ENCODE measurements around the gene SUN2.

Gene SUN2

DNA sequence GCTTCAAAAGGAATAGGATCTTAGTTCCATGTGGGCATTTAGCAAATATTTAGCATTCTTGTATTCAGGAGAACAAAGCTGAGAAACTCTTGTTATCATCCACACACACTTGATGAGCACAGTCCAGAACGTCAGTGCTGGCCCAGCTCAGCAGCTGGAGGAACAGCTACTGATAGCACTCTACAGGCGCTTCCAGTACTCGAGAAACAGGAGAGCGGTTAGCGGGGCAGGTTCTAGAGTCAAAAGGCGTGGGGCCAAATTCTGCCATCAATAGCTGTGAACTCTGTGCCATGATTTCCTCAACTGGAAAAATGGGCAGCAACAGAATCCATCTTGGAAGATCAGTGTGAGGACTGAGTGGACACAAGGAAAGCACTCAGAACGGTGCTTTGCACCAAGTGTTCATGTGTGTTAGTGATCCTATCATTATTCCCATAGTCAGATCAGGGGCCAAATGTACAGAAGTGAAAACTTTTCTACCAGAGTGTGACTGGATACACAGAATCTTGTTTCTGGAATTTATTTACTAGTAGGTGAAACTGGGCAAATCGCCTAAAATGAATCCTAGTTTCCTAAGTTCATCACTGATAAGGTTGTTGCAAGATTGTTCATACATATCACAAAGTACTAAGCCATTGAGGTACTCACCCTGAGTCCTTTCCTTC is 58.2 kb downstream of the SUN2 start:
- TF ChIP-seq CTCF (IDR thresholded peaks at IDR 0.05; ENCODE audit: control extremely low read depth, extremely low read depth, low read depth, missing control alignments), result no peak
- no peak for DNase-seq (ENCODE audit: extremely low spot score)
- CTCF ChIA-PET, result interaction anchor here (1.3 to 6.2 kb wide), 3 partner anchors 8 to 645 kb away, joined by 4 to 48 read pairs (median 9); partner anchors contain the start of gene TOMM22
- POLR2A ChIA-PET, result no interaction called here

DNA sequence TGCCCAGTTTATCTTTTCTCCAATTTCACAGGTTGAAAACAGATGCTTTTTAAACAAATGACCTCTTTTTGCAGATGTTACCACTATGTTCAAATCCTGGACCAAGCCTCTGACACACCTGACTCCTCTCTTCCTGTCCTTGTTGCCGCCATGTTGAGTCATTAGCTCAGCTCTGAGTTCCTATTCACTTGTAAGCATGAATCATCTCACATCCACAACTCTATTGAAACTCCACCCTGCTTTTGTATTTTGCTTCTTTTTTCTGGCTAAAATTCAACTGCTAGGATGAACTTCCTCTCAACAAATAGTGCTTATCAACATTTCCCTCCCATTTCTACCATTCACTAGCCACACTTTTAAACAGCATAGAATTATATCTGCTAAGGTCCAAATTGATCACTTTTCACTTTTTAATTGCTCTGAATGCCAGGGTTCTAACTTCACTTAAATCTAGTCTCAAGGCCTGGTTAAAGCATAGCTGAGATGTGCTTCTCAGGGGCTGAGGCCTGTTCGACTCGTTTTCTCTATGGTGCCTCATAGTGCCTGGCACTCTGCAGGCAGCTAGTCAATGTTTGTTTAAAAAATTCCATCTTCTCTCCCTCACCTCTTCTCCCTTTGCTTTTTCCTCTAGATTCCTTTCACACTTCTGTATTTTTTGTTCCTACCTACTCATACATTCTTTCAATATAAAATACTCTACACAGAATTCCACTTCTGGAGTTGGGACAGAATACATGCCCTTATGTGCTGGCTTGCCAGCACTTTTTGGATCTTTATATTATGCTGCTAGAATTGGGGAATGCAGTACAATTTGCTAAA is 59.0 kb downstream of the SUN2 start:
- CTCF ChIA-PET, result interaction anchor here (1.3 to 6.2 kb wide), 3 partner anchors 9 to 645 kb away, joined by 4 to 48 read pairs (median 10); partner anchors contain the start of genes GTPBP1 and TOMM22
- DNase-seq (ENCODE audit: extremely low spot score), result no peak
- no peak for TF ChIP-seq CTCF (IDR thresholded peaks at IDR 0.05; ENCODE audit: control extremely low read depth, extremely low read depth, low read depth, missing control alignments)
- POLR2A ChIA-PET, result no interaction called here

- ChIA-PET CTCF (interaction anchor here (1.5 to 6.2 kb wide), 3 partner anchors 11 to 25 kb away, joined by 5 to 48 read pairs (median 10); partner anchors contain the start of genes GTPBP1 and TOMM22), POLR2A (no interaction called here)
- no peak for TF ChIP-seq CTCF (IDR thresholded peaks at IDR 0.05; ENCODE audit: control extremely low read depth, extremely low read depth, low read depth, missing control alignments)
- DNase-seq (ENCODE audit: extremely low spot score), result no peak
Measured at GRCh38 chr22:38694940-38695339, 60.9 kb downstream of the SUN2 start.

- no peak for DNase-seq (ENCODE audit: extremely low spot score)
- TF ChIP-seq CTCF (IDR thresholded peaks at IDR 0.05; ENCODE audit: control extremely low read depth, extremely low read depth, low read depth, missing control alignments), result no peak
- POLR2A ChIA-PET, result interaction anchor here (0.6 kb wide), 1 partner anchor 21 kb away, joined by 3 read pairs; no protein-coding TSS in a partner anchor
- CTCF ChIA-PET, result interaction anchor here (1.3 to 2.7 kb wide), 2 partner anchors 12 to 15 kb away, joined by 3 to 16 read pairs; partner anchors contain the start of gene TOMM22
Measured at GRCh38 chr22:38694049-38694448, 61.7 kb downstream of the SUN2 start.

- no peak for DNase-seq (ENCODE audit: extremely low spot score)
- ChIA-PET CTCF (interaction anchor here (1.8 kb wide), 1 partner anchor 9 kb away, joined by 9 read pairs; no protein-coding TSS in a partner anchor), POLR2A (interaction anchor here (0.7 kb wide), 1 partner anchor 17 kb away, joined by 3 read pairs; no protein-coding TSS in a partner anchor)
- no peak for TF ChIP-seq CTCF (IDR thresholded peaks at IDR 0.05; ENCODE audit: control extremely low read depth, extremely low read depth, low read depth, missing control alignments)
Measured at GRCh38 chr22:38689651-38690050, 66.1 kb downstream of the SUN2 start.

GRCh38 chr22:38685761-38686160 is 70.0 kb downstream of the SUN2 start:
- no peak for DNase-seq (ENCODE audit: extremely low spot score)
- CTCF ChIA-PET, result no interaction called here
- TF ChIP-seq CTCF (IDR thresholded peaks at IDR 0.05; ENCODE audit: control extremely low read depth, extremely low read depth, low read depth, missing control alignments), result no peak
- POLR2A ChIA-PET, result no interaction called here
